DOHH2 (cell line): Measurements from ENCODE around the gene DCBLD2.

Source experiments
- H3F3A ChIP-seq: fragments of 200-600 bp; sonication (generic), shearing (Covaris generic); 2 replicates; pipeline ENCODE4 v1.6.0; 2016; ENCODE audit warnings: antibody characterized with exemption, mild to moderate bottlenecking; ENCODE audit not compliant: control insufficient read depth, insufficient read depth
- H3K27ac ChIP-seq: fragments of 200-600 bp; sonication (generic); 2 replicates; pipeline ENCODE4 v1.5.1; 2014; ENCODE audit warnings: low read depth, mild to moderate bottlenecking, low read length, moderate library complexity
- H3K27me3 ChIP-seq: fragments of 200-600 bp; sonication (generic); 2 replicates; pipeline ENCODE4 v1.6.1; 2014; ENCODE audit warnings: mild to moderate bottlenecking, low read length, mixed read lengths; ENCODE audit not compliant: control insufficient read depth
- H3K36me3 ChIP-seq: fragments of 200-600 bp; sonication (generic); 2 replicates; pipeline ENCODE4 v1.6.1; 2014; ENCODE audit warnings: mild to moderate bottlenecking, low read length, moderate library complexity, mixed read lengths; ENCODE audit not compliant: control insufficient read depth
- H3K4me1 ChIP-seq: fragments of 200-600 bp; sonication (generic); 2 replicates; pipeline ENCODE4 v1.6.1; 2014; ENCODE audit warnings: mild to moderate bottlenecking, low read length, mixed read lengths; ENCODE audit not compliant: control insufficient read depth
- H3K4me2 ChIP-seq: fragments of 200-600 bp; sonication (generic); 2 replicates; pipeline ENCODE4 v1.6.0; 2014; ENCODE audit warnings: mild to moderate bottlenecking, low read length, moderate library complexity
- H3K4me3 ChIP-seq: fragments of 200-600 bp; sonication (generic); 2 replicates; pipeline ENCODE4 v1.5.1; 2014; ENCODE audit warnings: mild to moderate bottlenecking, low read length, mixed read lengths
- H3K79me2 ChIP-seq: fragments of 200-600 bp; sonication (generic); 2 replicates; pipeline ENCODE4 v1.6.1; 2014; ENCODE audit warnings: mild to moderate bottlenecking, low read length, mixed read lengths; ENCODE audit not compliant: control insufficient read depth
- H3K9me2 ChIP-seq: fragments of 200-600 bp; sonication (generic); replicated peaks from 2 replicates; pipeline ENCODE4 v1.6.1; 2014; ENCODE audit warnings: mild to moderate bottlenecking, low read length, mixed read lengths; ENCODE audit not compliant: control insufficient read depth
- H3K9me3 ChIP-seq: fragments of 200-600 bp; sonication (generic); 2 replicates; pipeline ENCODE4 v1.6.1; 2014; ENCODE audit warnings: antibody characterized with exemption, low read length, mixed read lengths; ENCODE audit not compliant: control insufficient read depth, insufficient read depth
- H4K20me1 ChIP-seq: fragments of 200-600 bp; sonication (generic); 2 replicates; pipeline ENCODE4 v1.6.0; 2014; ENCODE audit warnings: low read depth, mild to moderate bottlenecking, antibody characterized with exemption, low read length, moderate library complexity; ENCODE audit not compliant: control insufficient read depth, insufficient read depth
- EZH2phosphoT487 ChIP-seq: fragments of 200-600 bp; sonication (generic); IDR thresholded peaks from 2 replicates; pipeline ENCODE4 v1.6.1; 2017; ENCODE audit warnings: borderline replicate concordance, mild to moderate bottlenecking, antibody characterized with exemption, low read length, moderate library complexity, mixed read lengths
- TF ChIP-seq, protein P1 (sequence below): fragments of 200-600 bp; sonication (generic); IDR thresholded peaks from one replicate; pipeline ENCODE4 v1.5.1; 2014; ENCODE audit warnings: antibody characterized with exemption, mild to moderate bottlenecking, low read depth, low read length; ENCODE audit not compliant: poor library complexity, severe bottlenecking

The DCBLD2 gene

DNA sequence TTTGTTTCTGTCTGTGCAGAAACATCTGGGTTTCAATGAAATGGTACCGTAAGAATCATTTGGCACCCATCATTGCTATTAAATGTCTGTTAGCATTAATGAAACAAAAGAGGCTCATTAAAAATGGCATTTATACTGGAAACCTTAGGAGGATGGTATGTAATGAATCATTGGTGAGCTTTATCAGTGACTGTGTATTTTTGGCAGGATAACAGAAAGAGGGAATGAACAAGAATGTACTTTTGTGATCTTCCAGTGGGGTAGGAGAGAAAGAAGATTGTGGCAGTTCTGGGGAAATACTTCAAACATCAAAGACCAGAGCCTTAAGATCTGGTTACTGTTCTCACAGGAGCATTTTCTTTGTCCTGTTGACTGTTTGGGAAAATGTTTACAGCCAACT lies 4.7 kb upstream of the DCBLD2 start:
- H3K36me3 ChIP-seq = no peaks in the 10 kb centered on the region
- no peak overlapping the region for H3K4me3 ChIP-seq
- peaks cover 12% of the 10 kb centered on the region for H3K4me1 ChIP-seq
- no peaks in the 10 kb centered on the region for H3K9me2 ChIP-seq
- H3K79me2 ChIP-seq = peaks cover 2% of the 10 kb centered on the region; the same call in 1 of the 2 replicates
- no peak overlapping the region for H3K27ac ChIP-seq
- no peaks in the 10 kb centered on the region for H4K20me1 ChIP-seq
- H3K9me3 ChIP-seq = no peaks in the 10 kb centered on the region
- H3K27me3 ChIP-seq = no peaks in the 10 kb centered on the region
- H3F3A ChIP-seq = no peaks in the 10 kb centered on the region
- TF ChIP-seq, protein P1, sequence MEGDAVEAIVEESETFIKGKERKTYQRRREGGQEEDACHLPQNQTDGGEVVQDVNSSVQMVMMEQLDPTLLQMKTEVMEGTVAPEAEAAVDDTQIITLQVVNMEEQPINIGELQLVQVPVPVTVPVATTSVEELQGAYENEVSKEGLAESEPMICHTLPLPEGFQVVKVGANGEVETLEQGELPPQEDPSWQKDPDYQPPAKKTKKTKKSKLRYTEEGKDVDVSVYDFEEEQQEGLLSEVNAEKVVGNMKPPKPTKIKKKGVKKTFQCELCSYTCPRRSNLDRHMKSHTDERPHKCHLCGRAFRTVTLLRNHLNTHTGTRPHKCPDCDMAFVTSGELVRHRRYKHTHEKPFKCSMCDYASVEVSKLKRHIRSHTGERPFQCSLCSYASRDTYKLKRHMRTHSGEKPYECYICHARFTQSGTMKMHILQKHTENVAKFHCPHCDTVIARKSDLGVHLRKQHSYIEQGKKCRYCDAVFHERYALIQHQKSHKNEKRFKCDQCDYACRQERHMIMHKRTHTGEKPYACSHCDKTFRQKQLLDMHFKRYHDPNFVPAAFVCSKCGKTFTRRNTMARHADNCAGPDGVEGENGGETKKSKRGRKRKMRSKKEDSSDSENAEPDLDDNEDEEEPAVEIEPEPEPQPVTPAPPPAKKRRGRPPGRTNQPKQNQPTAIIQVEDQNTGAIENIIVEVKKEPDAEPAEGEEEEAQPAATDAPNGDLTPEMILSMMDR = no peak
- no peak for TF ChIP-seq EZH2phosphoT487
- H3K4me2 ChIP-seq = no peak overlapping the region

DNA sequence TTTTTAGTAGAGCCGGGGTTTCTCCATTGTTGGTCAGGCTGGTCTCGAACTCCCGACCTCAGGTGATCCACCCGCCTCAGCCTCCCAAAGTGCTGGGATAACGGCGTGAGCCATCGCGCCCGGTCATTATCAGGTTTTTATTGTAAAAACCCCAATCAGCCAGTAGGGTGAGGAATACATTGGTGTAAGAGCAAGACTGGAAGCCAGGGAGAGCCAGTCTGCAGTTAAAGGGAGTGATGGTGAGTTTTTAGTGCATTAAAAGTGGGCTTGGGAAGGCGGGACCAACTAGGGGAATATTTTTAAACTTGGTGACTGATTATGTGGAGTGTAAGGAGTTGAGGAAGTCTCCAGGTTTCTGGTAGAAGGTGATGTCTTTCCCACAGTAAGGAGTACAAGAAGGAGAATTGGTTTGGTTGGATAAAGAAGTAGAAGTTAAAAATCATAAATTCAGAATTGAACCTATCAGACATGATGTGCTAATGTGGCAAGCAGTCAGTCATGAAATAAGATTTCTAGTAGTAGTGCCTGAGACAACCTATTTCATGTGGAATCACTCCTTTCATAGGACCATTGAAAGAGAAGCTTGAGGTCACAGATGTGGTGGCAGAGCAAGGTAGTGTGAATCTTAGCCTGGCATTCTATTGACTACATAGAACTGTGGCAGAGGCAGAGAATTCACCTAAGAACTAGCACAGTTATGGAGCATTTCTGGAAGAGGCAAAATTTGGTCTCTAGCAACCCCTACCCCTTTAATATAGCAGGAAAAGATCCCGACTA lies 2.4 kb upstream of the DCBLD2 start:
- no peaks in the 10 kb centered on the region for H3K9me3 ChIP-seq
- H3K4me3 ChIP-seq = no peak overlapping the region
- H3F3A ChIP-seq = no peaks in the 10 kb centered on the region
- peaks cover 21% of the 10 kb centered on the region for H3K79me2 ChIP-seq
- H3K27me3 ChIP-seq = no peaks in the 10 kb centered on the region
- no peak overlapping the region for H3K27ac ChIP-seq
- no peak for TF ChIP-seq EZH2phosphoT487
- TF ChIP-seq, protein P1 = no peak
- no peaks in the 10 kb centered on the region for H3K9me2 ChIP-seq
- H3K4me2 ChIP-seq = no peak overlapping the region
- no peaks in the 10 kb centered on the region for H4K20me1 ChIP-seq
- H3K36me3 ChIP-seq = no peaks in the 10 kb centered on the region
- H3K4me1 ChIP-seq = peaks cover 24% of the 10 kb centered on the region

DNA sequence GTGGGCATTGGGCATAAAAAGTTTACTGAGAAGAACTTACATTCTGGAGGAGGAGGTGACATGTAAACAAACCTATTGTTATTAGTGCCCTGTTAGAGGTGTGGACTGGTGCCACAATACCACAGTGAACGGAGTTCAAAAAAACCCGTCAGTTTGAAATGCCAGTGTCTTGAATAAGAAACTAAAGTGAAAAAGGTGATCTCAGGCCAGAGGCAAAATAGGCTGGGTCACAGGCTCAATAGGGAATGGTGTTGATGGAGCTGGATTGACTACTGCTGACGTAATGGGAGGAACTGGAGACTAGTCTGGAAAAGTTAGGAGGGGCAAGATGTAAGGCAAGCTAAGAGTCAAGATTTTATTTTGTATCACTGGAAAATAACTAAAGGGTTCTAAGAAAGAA lies 1.6 kb upstream of the DCBLD2 start:
- H3K27ac ChIP-seq = no peak overlapping the region
- peak overlapping the region; percentile 86 for H3K4me2 ChIP-seq

More for the DNA sequence above, 1.6 kb upstream of the DCBLD2 start:
- H3K9me3 ChIP-seq = no peaks in the 10 kb centered on the region
- H4K20me1 ChIP-seq = no peaks in the 10 kb centered on the region
- H3K79me2 ChIP-seq = peaks cover 29% of the 10 kb centered on the region
- no peaks in the 10 kb centered on the region for H3K9me2 ChIP-seq
- no peaks in the 10 kb centered on the region for H3K27me3 ChIP-seq
- H3K4me1 ChIP-seq = peaks cover 28% of the 10 kb centered on the region
- no peak overlapping the region; the same call in 1 of the 2 replicates for H3K4me3 ChIP-seq
- TF ChIP-seq, protein P1 = no peak
- no peak for TF ChIP-seq EZH2phosphoT487
- no peaks in the 10 kb centered on the region for H3K36me3 ChIP-seq
- H3F3A ChIP-seq = no peaks in the 10 kb centered on the region
